HG03135 (cell line): ENCODE measurements around the gene MACROD1.

ENCODE experiments used
- ATAC-seq: cut with Tn5 transposase; IDR thresholded peaks from one replicate; pipeline ENCODE4 v1.9.1; 2021; ENCODE audit warnings: mild to moderate bottlenecking, moderate library complexity; ENCODE audit not compliant: unreplicated experiment

MACROD1 gene

DNA sequence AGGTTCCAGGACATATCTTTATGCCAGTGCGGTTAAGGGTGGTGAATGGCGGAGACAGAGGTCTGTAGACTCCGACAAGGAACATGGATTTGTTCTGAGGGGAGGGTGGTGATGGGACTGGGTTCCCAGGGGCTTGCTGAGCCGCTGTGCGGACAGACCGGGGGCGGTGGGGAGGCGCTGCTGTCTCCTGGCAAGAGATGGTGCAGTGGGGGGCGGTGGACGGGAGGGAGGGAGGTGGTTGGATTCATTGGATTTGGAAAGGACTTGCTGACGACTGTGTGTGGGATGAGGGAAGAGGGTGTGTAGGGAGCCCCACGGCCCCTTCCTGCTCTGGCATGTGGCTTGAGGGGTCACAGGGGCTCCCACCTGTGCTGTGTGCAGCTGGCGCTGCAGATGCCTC is 87.0 kb downstream of the MACROD1 start:
- no peak for ATAC-seq

DNA sequence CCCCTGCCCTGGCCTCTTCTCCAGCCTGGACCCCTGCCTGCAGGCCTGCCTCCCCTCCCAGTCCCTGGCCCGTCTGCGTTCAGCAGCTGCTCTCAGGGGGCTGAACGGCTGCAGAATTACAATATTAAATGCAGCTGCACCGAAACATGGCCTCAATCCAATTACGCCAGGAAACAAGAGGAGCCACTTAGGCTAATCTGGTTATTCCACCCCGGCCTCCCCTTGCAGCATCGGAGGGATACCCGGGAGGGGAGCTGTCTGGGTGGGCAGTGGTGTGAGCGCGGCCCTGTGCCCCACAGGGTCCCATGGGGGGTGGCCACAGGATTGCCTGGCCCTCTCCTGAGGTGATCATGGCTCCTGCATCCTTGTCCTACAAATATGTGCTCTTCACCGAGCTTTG is 87.6 kb downstream of the MACROD1 start:
- ATAC-seq = no peak

DNA sequence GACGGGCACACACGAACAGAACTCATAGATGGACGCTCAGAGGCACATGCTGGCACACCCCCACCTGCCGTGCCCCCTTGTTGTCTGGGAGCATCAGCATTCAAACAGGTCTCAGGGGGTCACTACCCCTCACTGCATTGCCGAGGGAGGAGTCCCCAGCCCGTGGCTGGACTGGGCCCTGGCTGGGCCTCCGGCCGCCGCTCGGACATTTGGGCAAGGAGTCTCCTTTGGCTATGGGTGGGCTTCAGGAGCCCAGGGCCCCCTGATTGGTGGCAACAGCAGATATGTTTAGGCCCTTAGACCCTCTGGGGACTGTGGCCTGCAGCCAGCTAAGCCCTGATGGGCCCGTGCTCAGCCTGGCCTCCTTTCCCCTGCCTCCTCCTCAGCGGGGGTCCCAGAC is 88.3 kb downstream of the MACROD1 start:
- no peak for ATAC-seq

DNA sequence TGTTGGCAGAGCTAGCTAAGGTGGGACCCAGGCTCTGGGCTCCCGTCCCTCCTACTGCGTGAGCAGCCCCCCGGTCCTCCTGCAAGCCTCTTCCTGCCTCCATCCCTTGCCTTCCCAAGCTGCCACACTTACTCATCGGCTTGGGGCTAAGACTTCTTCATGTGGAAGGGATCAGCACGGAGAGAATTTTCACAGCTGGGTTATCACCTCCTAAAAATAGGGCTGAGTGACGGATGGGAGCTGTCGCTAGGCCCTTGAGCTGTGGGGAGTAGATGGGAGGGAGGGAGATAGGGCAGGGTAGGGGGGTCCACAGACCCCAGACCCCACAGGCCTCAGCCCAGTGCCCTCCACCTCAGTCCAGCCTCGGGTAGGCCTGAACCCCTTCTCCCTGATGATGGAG is 89.2 kb downstream of the MACROD1 start:
- ATAC-seq = no peak

DNA sequence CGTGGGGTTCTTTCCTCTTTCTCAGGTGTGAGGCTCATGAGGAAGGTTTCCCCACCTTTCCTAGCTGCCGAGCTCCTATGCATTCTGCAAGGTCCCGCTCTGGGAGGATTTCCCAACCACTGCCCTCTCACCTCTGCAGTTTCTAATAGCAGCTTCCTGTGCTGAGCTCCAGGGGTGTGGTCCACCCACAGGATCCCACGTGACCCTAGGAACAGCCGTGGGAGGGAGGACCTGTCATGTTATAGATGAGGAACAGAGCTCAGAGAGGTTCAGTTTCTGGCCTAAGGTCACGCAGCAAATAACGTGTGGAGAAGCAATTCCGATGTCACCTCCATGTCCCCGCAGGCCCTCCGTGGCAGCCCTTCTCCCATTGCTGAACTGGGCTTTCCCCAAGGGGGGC is 91.7 kb downstream of the MACROD1 start:
- no peak for ATAC-seq

DNA sequence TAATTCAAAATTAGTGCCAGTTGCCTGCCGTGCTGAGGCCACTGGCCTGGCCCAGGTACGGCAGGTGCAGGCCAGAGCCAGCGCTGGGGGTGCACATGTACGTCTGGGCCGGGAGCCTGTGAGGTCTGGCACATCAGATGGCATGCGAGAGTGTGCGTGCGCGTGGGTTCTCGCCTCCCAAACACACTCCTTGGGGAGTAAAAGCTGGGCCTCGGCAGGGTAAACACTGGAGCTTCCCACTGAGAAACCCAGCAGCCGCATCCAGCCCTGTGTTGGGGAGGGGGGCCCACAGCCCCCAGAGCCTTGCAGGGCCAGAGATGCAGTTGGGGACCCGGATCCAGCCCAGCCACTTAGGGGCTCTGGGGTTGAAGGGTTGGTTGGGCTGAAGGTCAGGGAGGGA is 92.4 kb downstream of the MACROD1 start:
- ATAC-seq = no peak

DNA sequence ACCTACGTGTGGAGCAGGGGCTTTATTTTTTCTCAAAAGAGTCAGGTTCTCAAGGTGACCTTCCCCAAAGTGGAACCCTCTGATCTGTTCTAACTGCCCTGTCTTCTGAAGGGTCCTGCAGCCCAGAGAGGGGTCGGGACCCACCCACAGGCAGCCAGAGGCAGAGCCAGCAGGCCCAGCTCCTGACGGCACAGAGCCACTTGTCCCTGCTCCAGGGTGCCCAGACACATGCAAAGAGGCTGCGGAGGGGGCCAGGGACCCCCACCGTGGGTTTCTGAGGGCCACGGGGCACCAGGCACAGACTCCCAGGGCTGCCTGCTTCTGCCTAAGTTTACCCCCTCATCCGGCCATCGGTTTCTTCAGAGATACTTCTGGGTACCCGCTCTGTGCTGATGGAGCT is 93.0 kb downstream of the MACROD1 start:
- no peak for ATAC-seq

DNA sequence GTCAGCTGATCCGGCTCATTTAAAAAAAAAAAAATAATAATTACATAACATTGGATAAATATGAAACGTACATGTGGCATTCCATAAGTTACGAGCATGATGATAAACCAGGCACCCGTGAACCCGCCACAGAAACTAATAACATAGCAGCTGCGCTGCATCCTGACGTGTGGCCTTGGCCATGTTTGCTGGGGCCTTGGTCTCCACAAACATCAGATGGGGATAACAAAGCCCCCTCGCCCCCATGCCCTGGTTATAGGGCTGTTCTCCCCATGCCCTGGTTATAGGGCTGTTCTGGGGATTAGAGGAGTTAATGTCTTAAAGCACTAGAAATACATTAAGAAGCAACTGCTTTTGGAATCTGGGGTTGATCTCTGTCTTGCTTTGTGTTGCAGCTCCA is 93.5 kb downstream of the MACROD1 start:
- ATAC-seq = no peak

DNA sequence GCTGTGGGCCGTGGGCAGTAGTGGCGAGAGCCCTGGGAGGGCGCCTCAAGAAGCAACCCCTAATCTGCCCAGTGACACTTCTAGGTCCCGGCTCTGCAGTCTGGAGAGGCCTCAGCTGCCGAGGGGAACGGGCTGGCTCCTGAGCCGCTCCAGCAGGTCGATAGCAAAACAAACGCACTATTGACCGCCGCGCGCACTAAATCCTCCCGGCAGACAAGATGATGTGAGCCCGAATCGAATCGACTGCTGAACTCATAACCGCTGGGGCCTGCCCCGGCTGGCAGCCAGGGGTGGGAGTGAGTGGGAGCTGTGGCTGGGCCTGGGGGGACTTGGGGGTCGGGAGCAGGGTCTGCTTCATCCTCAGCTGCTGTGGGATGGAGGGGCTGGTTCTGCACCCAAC is 94.1 kb downstream of the MACROD1 start:
- no peak for ATAC-seq

DNA sequence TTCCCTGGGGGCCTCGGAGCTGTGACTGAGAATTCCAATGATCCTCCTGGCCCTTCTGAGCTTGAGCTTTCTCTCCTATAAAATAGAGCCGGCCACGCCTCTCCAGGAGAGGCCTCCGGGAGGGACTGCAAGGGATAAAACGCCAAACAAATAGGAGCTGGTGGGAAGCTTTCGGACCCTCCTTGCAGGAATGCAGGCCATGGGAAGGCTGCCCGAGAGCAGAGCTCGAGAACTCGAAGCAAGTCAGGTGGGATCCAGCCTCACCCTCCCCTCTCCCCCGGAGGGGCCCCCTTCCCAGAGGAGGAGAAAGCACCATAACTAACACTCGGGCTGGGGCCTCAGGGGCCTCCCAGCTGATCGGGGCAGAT is 95.6 kb downstream of the MACROD1 start:
- ATAC-seq = no peak

DNA sequence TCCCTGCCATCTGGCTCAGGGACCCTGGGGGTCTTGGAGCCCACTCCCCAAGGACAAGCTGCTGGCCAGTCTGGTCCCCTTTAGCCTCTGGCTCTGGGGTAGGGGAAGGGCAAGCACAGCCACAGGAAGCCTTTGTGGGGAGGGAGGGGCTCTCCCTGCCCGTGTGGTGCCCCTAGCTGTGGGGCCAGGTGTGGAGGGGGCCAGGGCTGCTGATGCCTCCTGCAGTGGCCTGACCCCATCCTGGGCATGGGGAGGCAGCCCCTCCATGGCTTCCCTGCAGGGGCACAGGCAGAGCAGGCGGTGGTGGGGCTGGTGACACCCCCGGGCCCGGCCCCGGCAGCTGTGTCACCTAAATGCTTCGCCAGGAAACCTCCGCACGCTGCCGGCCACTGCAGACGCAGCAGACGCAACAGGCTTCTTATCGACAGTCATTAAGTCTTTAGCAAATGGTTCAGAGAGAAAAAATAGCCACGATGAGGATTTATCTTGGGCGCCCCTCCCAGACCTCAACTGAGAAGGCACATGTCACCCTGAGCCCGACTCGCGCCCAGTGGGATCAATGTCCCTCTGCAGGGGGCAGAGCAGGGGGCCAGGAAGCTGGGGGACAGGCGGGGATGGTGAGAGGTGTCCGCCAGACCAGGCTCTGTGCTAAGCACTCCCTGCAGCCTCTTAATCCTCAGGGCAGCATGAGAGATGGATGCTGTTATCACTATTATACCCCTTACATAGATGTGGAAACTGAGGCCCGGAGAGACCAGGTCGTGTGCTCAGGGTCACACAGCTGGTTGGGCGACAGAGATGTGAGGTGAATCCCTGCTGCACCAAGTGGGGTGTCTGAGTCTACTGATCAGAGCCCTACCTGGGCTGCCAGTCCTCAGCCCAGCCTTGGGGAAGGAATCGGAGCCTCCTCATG is 96.3 kb downstream of the MACROD1 start:
- ATAC-seq = no peak

DNA sequence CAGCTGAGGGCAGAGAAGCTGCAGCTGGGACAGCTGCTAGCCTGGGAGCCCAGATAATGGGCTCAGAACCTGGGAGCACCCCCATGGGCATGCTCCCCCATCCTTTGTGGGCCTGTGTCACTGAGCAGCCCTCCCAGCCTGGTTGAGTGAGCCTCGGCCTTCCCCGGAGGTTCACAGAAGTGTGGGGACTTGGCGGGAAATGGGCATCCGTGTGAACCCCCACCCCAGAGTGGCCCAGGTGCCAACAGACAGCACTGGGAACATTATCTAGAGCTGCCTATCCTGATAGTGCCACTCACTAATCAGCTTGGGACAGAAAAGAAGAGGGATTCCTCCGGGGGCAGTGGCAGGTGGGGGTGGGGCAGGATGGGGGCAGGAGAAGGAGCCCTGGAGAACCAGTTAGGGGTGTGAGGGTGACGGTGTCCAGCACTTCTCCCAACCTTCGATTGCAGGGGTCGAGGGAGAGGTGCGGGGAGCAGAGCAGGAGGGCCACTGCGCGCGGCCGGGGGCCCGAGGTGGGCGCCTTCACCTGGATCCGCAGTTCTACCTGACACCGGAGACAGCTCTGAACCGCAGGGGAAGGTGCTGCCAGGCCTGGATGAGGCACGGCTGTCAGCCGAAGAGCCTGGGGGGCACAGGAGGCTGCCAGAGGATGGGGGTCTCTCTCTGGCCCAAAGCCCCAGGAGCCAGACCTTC is 97.1 kb downstream of the MACROD1 start:
- ATAC-seq = no peak

DNA sequence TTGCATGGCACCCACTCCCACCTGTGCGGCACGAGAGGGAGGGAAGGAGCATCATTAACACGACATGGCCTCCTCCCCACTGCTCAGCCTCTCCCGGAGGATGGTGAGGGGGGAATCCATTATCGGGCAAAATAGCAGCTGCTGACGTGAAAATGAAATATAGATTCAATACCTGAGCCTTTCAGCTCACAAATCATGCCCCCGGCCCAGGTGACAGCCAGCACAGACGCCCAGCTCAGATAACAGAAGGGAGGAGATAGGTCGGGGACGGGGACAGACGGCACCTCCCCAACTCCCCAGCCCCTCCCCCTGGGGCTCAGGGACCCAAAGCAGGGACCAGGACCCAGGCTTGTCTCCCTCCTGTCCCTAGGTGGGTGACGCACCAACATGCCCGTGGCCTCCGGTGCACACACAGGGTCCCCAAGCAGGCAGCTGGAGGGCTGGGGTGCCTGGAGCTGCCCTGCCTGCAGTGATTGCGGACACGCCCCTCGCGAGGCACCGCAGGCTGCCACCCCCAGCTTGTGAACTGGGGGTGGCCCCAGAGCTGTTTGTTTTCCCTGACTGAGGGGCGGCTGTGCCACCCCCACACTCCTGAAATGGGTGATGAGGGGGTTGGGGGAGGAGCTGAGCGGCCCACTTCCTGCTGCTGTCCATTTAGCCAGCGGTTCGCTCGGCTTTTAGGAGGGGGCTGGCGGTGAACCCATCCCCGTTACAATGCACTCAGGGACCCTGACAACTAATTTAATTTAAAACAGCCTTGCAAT is 98.5 kb downstream of the MACROD1 start:
- no peak for ATAC-seq

DNA sequence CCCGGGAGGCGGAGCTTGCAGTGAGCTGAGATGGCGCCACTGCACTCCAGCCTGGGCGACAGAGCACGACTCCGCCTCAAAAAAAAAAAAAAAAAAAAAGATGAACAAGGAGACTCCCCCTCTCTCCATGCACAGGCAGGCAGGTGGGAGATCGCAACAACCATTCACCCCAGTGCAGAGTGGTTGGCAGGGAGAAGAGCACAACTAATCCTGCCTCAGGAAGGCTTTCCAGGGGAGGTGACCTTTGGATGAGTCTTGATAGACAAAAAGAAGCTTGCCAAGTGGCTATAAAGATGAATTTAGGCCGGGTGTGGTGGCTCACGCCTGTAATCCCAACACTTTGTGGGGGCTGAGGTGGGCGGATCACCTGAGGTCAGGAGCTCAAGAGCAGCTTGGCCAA is 100.2 kb downstream of the MACROD1 start:
- ATAC-seq = no peak

DNA sequence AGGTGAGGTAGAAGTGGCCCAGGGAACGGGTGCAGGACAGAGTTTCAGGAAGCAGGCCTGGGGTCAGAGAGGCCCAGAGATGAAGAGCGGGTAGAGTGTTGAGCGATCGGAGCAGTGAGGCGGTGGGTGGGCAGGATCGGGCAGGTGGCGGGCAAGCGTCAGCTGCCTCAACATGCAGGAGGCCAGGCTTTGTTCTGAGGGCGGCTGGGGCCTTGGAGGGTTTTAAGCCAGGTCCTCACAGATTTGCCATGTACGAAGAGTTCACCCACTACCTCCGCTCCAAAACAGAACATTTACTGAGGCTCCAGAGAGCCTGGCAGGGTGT is 100.8 kb downstream of the MACROD1 start:
- ATAC-seq = no peak

DNA sequence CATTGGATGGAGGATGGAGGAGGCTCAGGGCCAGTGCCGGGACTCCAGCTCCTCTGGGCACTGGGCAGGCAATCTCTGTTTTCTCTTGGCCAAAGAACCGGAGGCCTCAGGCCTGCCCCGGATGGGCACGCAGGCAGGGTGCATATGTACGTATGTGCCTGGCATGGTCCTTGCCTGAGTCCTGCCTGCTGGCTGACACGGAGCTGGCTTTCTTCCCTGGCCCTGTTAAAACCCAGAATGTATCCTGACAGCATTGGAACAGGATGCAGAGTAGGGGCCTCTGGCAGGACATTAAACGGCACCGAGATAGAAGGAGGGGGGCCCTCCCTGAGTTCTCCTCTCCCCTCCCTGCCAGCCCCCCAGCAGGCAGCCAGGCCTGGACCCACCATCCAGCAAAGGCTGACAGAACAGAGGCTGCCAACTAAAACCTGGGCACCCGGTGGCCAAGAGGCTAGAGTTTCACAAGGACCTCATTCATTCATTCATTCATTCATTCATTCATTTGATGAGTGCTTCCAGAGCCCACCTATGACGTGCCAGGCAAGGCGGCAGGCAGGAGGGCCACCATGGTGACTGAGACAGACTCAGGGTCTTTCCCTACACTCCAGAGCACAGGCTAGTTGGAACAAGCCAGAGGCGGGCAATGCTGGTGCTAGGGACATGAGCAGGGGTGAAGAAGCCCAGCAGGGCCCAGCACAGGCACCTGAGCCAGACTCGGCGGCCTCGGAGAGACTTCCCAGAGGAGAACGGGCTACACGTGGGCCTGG is 101.4 kb downstream of the MACROD1 start:
- ATAC-seq = no peak

DNA sequence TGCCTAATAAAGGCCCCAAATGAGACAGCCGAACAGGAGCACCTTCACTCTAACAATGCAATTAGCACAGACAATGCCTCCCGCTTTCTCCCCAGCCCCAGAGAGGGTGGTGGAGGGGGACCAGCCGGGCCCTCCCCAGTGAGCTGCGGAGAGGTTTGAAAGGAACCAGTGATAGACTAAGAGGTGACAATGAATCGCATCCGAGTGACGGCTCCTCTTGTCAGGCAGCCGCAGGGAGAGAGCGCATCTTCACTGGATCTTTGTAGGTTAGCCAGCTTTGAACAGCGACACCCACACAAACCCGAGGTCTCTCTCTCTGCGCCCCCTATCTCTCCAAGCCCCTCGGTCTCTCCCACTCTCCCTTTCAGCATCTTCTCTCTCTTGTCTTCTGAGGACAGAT is 102.1 kb downstream of the MACROD1 start:
- ATAC-seq = no peak

DNA sequence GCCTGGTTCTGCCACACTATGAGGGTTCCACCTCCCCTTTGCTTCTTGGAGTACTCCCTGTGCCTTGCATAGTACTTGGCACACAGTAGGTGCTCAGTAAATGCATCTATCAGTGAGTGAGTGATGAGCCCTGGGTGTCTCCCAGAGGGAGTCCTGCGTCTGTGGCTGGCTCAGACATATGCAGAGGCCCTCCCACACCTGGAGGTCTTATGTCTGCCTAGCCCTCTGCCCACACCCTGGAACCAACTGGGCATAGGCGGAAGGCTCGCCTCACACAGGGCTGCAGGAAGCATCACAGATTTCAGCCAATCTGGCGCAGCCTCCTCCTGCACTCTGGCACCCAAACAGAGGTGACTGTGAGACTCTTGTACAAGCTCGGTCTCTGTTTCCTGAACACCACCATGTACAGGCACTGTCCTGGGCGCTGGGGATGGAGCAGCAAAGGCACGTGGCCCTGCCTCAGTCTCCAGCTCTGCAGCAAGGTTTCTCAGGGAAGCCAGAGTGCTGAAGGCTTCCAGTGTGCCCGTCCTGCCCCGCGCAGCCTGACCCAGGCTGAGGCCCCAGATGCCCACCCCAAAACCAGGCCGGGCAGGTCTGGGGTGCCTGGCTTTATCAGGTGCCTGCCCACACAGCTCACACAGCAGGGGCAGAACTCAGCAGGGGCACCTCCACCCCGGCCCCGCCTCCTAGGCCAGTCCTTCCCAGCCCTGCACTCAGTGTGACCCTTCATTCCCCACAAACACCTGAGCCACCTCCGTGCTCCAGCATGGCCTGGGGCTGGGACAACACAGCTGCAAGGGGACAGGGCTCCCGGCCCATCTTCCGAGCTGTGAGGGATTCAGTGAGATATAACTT is 103.5 kb downstream of the MACROD1 start:
- ATAC-seq = no peak

DNA sequence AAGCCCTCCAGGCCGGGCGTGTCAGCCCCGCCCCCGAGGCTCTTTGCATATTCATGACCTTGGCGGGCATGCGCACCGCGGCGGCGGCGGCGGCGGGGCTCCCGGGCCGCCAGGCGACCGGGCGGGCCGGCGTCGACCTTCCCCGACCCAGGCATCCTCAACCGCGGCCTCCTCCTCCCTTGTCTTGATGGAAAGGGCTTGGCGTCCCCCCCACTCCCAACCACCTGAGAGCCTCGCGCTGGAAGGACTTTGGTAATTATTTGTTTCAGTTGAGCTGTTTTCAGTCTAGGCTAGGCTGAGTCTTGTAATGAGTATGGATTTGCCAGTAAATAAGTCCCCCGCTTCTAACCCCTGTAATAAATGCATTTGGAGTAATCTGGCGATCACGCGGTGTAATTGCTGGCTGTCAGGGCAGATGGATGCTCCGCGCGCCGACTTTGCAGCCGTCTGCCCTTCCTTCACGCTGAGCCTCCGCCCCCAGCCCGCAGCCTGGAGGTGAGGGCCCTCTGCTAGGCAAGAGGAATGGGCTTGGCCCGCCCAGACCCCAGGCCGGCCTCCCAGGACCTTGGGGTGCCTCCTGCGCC is 105.0 kb downstream of the MACROD1 start:
- ATAC-seq = no peak
